Measurements from ENCODE around the gene RAD51B. TPM values are rescaled to one million over a fixed set of nuclear protein-coding genes. Genes with fewer than 3 reads are reported as not detected.

Gene RAD51B
- total RNA-seq, 2 donors from 2014 or later, result 42.6 to 50.0 TPM

GRCh38 chr14:68612049-68612448 is 792.5 kb downstream of the RAD51B start:
- peaks cover 11% of the 10 kb centered on the region for H3K4me1 Mint-ChIP-seq (ENCODE audit: low read depth)

GRCh38 chr14:68616221-68616902 is 796.8 kb downstream of the RAD51B start:
- no peak for DNase-seq
- Mint-ChIP-seq H3K27ac (no peak overlapping the region), H3K36me3 (ENCODE audit: insufficient read depth in 2 of 2) (peaks cover 16 to 39% of the 10 kb centered on the region in 2 donors), H3K9me3 (peaks cover 28 to 29% of the 10 kb centered on the region in 2 donors), H3K4me3 (no peak overlapping the region), H3K4me1 (ENCODE audit: low read depth) (no peaks in the 10 kb centered on the region), H3K27me3 (ENCODE audit: low read depth) (no peaks in the 10 kb centered on the region)
- no peak for ATAC-seq (replicated peaks in 1 of 2)

More at GRCh38 chr14:68612049-68612448, 792.5 kb downstream of the RAD51B start:
- ATAC-seq (replicated peaks in 1 of 2), result no peak
- Mint-ChIP-seq H3K36me3 (ENCODE audit: insufficient read depth in 2 of 2) (peaks cover 13 to 23% of the 10 kb centered on the region in 2 donors), H3K27ac (no peak overlapping the region), H3K9me3 (peaks cover 17 to 20% of the 10 kb centered on the region in 2 donors), H3K4me3 (no peak overlapping the region), H3K27me3 (ENCODE audit: low read depth) (no peaks in the 10 kb centered on the region)
- no peak for DNase-seq

- Mint-ChIP-seq H3K9me3 (peaks cover 19 to 22% of the 10 kb centered on the region in 2 donors), H3K4me1 (ENCODE audit: low read depth) (peaks cover 5% of the 10 kb centered on the region), H3K27me3 (ENCODE audit: low read depth) (no peaks in the 10 kb centered on the region), H3K36me3 (ENCODE audit: insufficient read depth in 2 of 2) (peaks cover 14 to 28% of the 10 kb centered on the region in 2 donors), H3K4me3 (no peak overlapping the region), H3K27ac (no peak overlapping the region)
- ATAC-seq (replicated peaks in 1 of 2), result no peak
- no peak for DNase-seq
Observed at GRCh38 chr14:68619790-68620574, 800.4 kb downstream of the RAD51B start.

- DNase-seq, result no peak
- Mint-ChIP-seq H3K9me3 (peaks cover 12 to 14% of the 10 kb centered on the region in 2 donors), H3K36me3 (ENCODE audit: insufficient read depth in 2 of 2) (peaks cover 6 to 20% of the 10 kb centered on the region in 2 donors)
Observed at GRCh38 chr14:68621400-68622365, 802.1 kb downstream of the RAD51B start.

GRCh38 chr14:68622856-68623255 is 803.3 kb downstream of the RAD51B start:
- Mint-ChIP-seq H3K27ac (no peak overlapping the region), H3K9me3 (peaks cover 8 to 9% of the 10 kb centered on the region in 2 donors), H3K4me3 (no peak overlapping the region), H3K27me3 (ENCODE audit: low read depth) (no peaks in the 10 kb centered on the region), H3K4me1 (ENCODE audit: low read depth) (peaks cover 11% of the 10 kb centered on the region), H3K36me3 (ENCODE audit: insufficient read depth in 2 of 2) (peaks cover 1 to 10% of the 10 kb centered on the region in 2 donors)
- ATAC-seq (replicated peaks in 1 of 2) (no peak), DNase-seq (no peak)

More at GRCh38 chr14:68621400-68622365, 802.1 kb downstream of the RAD51B start:
- Mint-ChIP-seq H3K27ac (no peak overlapping the region), H3K27me3 (ENCODE audit: low read depth) (no peaks in the 10 kb centered on the region), H3K4me1 (ENCODE audit: low read depth) (peaks cover 5% of the 10 kb centered on the region), H3K4me3 (no peak overlapping the region)
- ATAC-seq (replicated peaks in 1 of 2), result no peak

GRCh38 chr14:68623307-68623706 is 803.7 kb downstream of the RAD51B start:
- no peak for DNase-seq
- H3K36me3 Mint-ChIP-seq (ENCODE audit: insufficient read depth in 2 of 2), result peaks cover 1 to 7% of the 10 kb centered on the region in 2 donors
- no peak overlapping the region for H3K27ac Mint-ChIP-seq
- ATAC-seq (replicated peaks in 1 of 2), result no peak
- H3K9me3 Mint-ChIP-seq, result peaks cover 6 to 8% of the 10 kb centered on the region in 2 donors
- no peaks in the 10 kb centered on the region for H3K27me3 Mint-ChIP-seq (ENCODE audit: low read depth)
- no peak overlapping the region for H3K4me3 Mint-ChIP-seq
- H3K4me1 Mint-ChIP-seq (ENCODE audit: low read depth), result peaks cover 15% of the 10 kb centered on the region

GRCh38 chr14:68623826-68624225 is 804.2 kb downstream of the RAD51B start:
- peaks cover 0 to 2% of the 10 kb centered on the region in 2 donors for H3K36me3 Mint-ChIP-seq (ENCODE audit: insufficient read depth in 2 of 2)
- no peak overlapping the region for H3K4me3 Mint-ChIP-seq
- H3K9me3 Mint-ChIP-seq, result peaks cover 3 to 4% of the 10 kb centered on the region in 2 donors
- H3K27me3 Mint-ChIP-seq (ENCODE audit: low read depth), result no peaks in the 10 kb centered on the region
- DNase-seq (no peak), ATAC-seq (replicated peaks in 1 of 2) (no peak)
- no peak overlapping the region for H3K27ac Mint-ChIP-seq
- peaks cover 20% of the 10 kb centered on the region for H3K4me1 Mint-ChIP-seq (ENCODE audit: low read depth)

- Mint-ChIP-seq H3K36me3 (ENCODE audit: insufficient read depth in 2 of 2) (peaks cover 0 to 1% of the 10 kb centered on the region in 2 donors), H3K4me3 (no peak overlapping the region), H3K27me3 (ENCODE audit: low read depth) (no peaks in the 10 kb centered on the region), H3K4me1 (ENCODE audit: low read depth) (peaks cover 24% of the 10 kb centered on the region), H3K27ac (no peak overlapping the region), H3K9me3 (peaks cover 2 to 4% of the 10 kb centered on the region in 2 donors)
- ATAC-seq (replicated peaks in 1 of 2), result no peak
- DNase-seq, result no peak
Observed at GRCh38 chr14:68624541-68625220, 805.1 kb downstream of the RAD51B start.

GRCh38 chr14:68625366-68626090 is 805.9 kb downstream of the RAD51B start:
- ATAC-seq (replicated peaks in 1 of 2) (no peak), DNase-seq (no peak)
- Mint-ChIP-seq H3K27me3 (ENCODE audit: low read depth) (no peaks in the 10 kb centered on the region), H3K4me1 (ENCODE audit: low read depth) (peaks cover 24% of the 10 kb centered on the region), H3K27ac (no peak overlapping the region), H3K4me3 (no peak overlapping the region), H3K9me3 (peaks cover 2 to 4% of the 10 kb centered on the region in 2 donors), H3K36me3 (ENCODE audit: insufficient read depth in 2 of 2) (peaks cover 0 to 1% of the 10 kb centered on the region in 2 donors)

- no peaks in the 10 kb centered on the region for H3K27me3 Mint-ChIP-seq (ENCODE audit: low read depth)
- no peaks in the 10 kb centered on the region for H3K36me3 Mint-ChIP-seq (ENCODE audit: insufficient read depth in 2 of 2)
- ATAC-seq (replicated peaks in 1 of 2), result no peak
- H3K27ac Mint-ChIP-seq, result no peak overlapping the region
- no peak for DNase-seq
- peaks cover 24% of the 10 kb centered on the region for H3K4me1 Mint-ChIP-seq (ENCODE audit: low read depth)
- no peaks in the 10 kb centered on the region for H3K9me3 Mint-ChIP-seq
- no peak overlapping the region for H3K4me3 Mint-ChIP-seq
Observed at GRCh38 chr14:68626386-68626785, 806.8 kb downstream of the RAD51B start.

- peaks cover 24% of the 10 kb centered on the region for H3K4me1 Mint-ChIP-seq (ENCODE audit: low read depth)
- H3K27ac Mint-ChIP-seq, result peak overlapping the region; percentile 51
- H3K36me3 Mint-ChIP-seq (ENCODE audit: insufficient read depth in 2 of 2), result no peaks in the 10 kb centered on the region
- no peaks in the 10 kb centered on the region for H3K9me3 Mint-ChIP-seq
- peak overlapping the region; percentile 37 to 82 for H3K4me3 Mint-ChIP-seq
- ATAC-seq (replicated peaks in 1 of 2) (no peak), DNase-seq (no peak)
- H3K27me3 Mint-ChIP-seq (ENCODE audit: low read depth), result no peaks in the 10 kb centered on the region
Observed at GRCh38 chr14:68627050-68627867, 807.7 kb downstream of the RAD51B start.
